GM18909 (cell line): ENCODE results near the gene TCHH.

Experiments used
- ATAC-seq: cut with Tn5 transposase; IDR thresholded peaks from one replicate; pipeline ENCODE4 v1.9.1; 2021; ENCODE audit warnings: mild to moderate bottlenecking; ENCODE audit not compliant: unreplicated experiment, poor library complexity

TCHH gene

GRCh38 chr1:152071123-152071522 is 44.1 kb downstream of the TCHH start:
- no peak for ATAC-seq

GRCh38 chr1:152067929-152068328 is 47.3 kb downstream of the TCHH start:
- no peak for ATAC-seq

GRCh38 chr1:152067150-152067549 is 48.1 kb downstream of the TCHH start:
- no peak for ATAC-seq

GRCh38 chr1:152061952-152062351 is 53.3 kb downstream of the TCHH start:
- ATAC-seq = no peak
